HUES64 (cell line): Measurements from ENCODE around the gene KCNE5.
"Not testable (repeated sequence)": the region's sequence is repeated elsewhere in the genome, so short reads cannot be mapped to it uniquely, and the experiment has no call there.

Source experiments
- H3K27ac ChIP-seq: 2 replicates; pipeline ENCODE4 v1.7.0; 2013; ENCODE audit warnings: low read depth, low read length, inconsistent platforms
- H3K27me3 ChIP-seq: 2 replicates; pipeline ENCODE4 v1.6.1; 2013; ENCODE audit warnings: mild to moderate bottlenecking, low read length; ENCODE audit not compliant: insufficient read depth
- H3K36me3 ChIP-seq: 2 replicates; pipeline ENCODE4 v1.6.1; 2013; ENCODE audit warnings: mild to moderate bottlenecking, low read length; ENCODE audit not compliant: insufficient read depth
- H3K4me1 ChIP-seq: 2 replicates; pipeline ENCODE4 v1.6.1; 2013; ENCODE audit warnings: mild to moderate bottlenecking, low read length, moderate library complexity; ENCODE audit not compliant: insufficient read depth
- H3K4me3 ChIP-seq: 2 replicates; pipeline ENCODE4 v1.5.1; 2013; ENCODE audit warnings: mild to moderate bottlenecking, low read length, moderate library complexity
- H3K9ac ChIP-seq: 2 replicates; pipeline ENCODE4 v1.6.1; 2013; ENCODE audit warnings: mild to moderate bottlenecking, low read depth, low read length
- H3K9me3 ChIP-seq: 2 replicates; pipeline ENCODE4 v1.6.1; 2013; ENCODE audit warnings: low read depth, low read length; ENCODE audit not compliant: insufficient read depth
- WGBS: fragments of 150-250, 120-280 bp; methylation state at CpG from one replicate; pipeline ENCODE4 v1.1.7; 2013; ENCODE audit warnings: missing lambda C conversion rate; 5-methylcytosine and 5-hydroxymethylcytosine counted together

KCNE5 gene

DNA sequence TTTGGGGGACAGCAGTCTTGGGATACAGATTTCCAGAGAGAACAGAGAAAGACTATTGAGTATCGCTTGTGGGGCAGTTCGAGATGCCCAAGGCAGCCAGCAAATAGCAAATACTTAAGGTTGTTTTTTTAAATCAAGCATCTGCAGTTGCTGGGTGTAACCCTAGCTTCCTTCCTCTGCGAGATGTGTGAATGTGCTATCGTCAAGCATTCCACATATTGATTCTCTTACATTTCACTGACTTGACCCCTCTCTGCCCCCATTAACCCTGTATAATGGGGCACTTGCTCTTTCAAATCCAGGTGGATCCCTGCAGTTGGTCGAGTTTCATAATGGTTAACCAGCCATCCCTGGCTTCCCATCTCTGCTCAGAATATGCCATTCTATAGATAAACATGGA is 23.5 kb downstream of the KCNE5 start:
- Histone ChIP-seq H3K9ac (no peak overlapping the region), H3K4me1 (peaks cover 7% of the 10 kb centered on the region; the same call in 1 of the 2 replicates), H3K4me3 (no peak overlapping the region), H3K27me3 (peaks cover 2% of the 10 kb centered on the region), H3K36me3 (no peaks in the 10 kb centered on the region), H3K9me3 (no peaks in the 10 kb centered on the region), H3K27ac (no peak overlapping the region)
- WGBS, result 96% methylated on average over 5 of the region's 5 CpGs

DNA sequence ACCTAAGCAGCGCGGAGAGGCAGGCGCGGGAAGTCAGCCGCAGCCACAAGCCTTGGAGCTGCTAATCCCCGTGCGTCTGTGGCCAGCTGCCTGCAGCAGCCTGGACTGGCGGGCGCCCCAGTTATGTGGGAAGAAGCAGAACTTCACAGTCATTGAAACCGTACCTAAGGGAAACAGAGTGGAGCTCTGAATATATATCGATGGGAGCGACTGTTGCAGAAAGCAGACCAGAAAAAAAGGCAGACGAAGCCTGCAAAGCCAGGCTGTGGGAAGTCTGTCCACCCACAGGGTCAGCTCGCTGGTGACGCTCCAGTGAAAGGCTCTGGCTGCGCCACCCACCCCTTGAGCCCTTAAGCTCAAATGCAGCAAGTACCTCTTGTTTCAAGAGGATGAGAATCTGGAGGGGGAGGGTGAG is 24.7 kb downstream of the KCNE5 start:
- peaks cover 2% of the 10 kb centered on the region for H3K27me3 ChIP-seq
- H3K9me3 ChIP-seq, result no peaks in the 10 kb centered on the region
- no peaks in the 10 kb centered on the region for H3K36me3 ChIP-seq
- peak overlapping the region; percentile 29; the same call in 1 of the 2 replicates for H3K4me3 ChIP-seq
- no peak overlapping the region for H3K27ac ChIP-seq
- 67% methylated on average over 16 of the region's 16 CpGs for WGBS
- peaks cover 7% of the 10 kb centered on the region; the same call in 1 of the 2 replicates for H3K4me1 ChIP-seq
- no peak overlapping the region for H3K9ac ChIP-seq

DNA sequence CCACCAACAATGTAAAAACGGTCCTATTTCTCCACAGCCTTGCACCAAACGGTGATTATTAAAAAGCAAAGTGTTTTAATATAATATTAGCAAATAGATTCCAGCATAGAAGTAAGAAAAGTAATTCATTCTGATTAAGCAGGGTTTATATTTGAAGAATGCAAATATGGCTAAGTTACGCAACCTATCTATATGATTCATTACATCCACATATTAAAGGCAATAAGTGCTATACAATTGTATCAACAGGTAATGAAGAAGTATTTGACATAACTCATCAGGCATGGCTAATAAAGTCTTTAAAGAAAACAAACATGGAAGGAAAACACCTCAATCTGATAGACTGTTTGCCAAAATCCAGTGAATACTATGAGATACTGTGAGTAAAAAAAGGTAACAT is 29.0 kb downstream of the KCNE5 start:
- Histone ChIP-seq H3K27ac (no peak overlapping the region), H3K4me1 (peaks cover 7% of the 10 kb centered on the region; the same call in 1 of the 2 replicates), H3K9me3 (no peaks in the 10 kb centered on the region), H3K27me3 (peaks cover 2% of the 10 kb centered on the region), H3K4me3 (no peak overlapping the region), H3K9ac (no peak overlapping the region), H3K36me3 (no peaks in the 10 kb centered on the region)
- no CpG with 5 or more reads among the region's 3 CpGs for WGBS

DNA sequence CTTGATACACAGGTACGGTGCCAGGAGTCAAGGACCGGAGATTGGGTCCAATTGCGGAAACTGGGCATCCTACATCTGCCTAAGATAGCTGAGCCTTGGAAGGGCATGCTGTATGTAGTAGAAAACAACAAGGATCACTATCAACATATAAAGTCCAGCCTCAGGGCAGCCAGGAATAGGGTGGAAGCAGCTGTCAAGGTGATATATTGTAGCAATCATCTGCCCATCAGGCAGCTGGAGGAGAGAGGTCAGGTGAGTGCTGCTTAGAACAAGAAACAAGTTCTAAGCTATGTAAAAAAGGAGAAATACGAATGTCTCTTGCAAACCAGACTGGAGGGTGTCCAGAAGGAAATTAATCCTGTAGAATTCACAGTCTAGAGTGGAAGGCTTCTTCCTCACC is 34.8 kb downstream of the KCNE5 start:
- Histone ChIP-seq H3K9me3 (no peaks in the 10 kb centered on the region), H3K9ac (no peak overlapping the region), H3K27ac (no peak overlapping the region), H3K4me1 (no peaks in the 10 kb centered on the region), H3K4me3 (no peak overlapping the region), H3K36me3 (no peaks in the 10 kb centered on the region), H3K27me3 (no peaks in the 10 kb centered on the region)
- WGBS, result 92% methylated on average over 4 of the region's 4 CpGs

GRCh38 chrX:109585488-109585887 is 39.5 kb downstream of the KCNE5 start:
- Histone ChIP-seq H3K9me3 (no peaks in the 10 kb centered on the region), H3K27ac (no peak overlapping the region), H3K9ac (no peak overlapping the region), H3K4me1 (no peaks in the 10 kb centered on the region), H3K4me3 (no peak overlapping the region), H3K36me3 (no peaks in the 10 kb centered on the region), H3K27me3 (no peaks in the 10 kb centered on the region)
- WGBS, result 96% methylated on average over 7 of the region's 7 CpGs

DNA sequence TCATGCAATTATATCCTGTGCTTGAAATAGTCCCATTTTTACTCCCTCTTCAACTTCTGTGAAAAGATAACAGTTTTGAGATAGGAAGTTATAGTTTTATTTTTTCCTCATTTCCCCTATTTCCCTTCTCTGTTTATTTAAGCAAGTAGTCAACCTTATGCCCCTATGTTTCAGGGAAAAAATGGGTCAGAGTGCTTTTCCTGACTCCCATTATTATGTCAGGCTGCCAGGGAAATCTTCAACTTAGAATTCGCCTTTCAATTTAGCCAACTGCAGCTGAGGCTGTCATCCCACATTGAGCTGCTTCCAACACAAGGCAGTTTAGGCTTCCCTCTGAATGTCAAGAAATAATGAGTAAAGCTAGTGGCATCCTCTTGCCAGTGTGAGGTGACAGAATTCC is 46.1 kb downstream of the KCNE5 start:
- Histone ChIP-seq H3K36me3 (no peaks in the 10 kb centered on the region), H3K9ac (no peak overlapping the region), H3K9me3 (no peaks in the 10 kb centered on the region), H3K4me3 (no peak overlapping the region), H3K4me1 (no peaks in the 10 kb centered on the region), H3K27me3 (no peaks in the 10 kb centered on the region), H3K27ac (no peak overlapping the region)
- 80% methylated on average over 1 of the region's 1 CpG for WGBS

DNA sequence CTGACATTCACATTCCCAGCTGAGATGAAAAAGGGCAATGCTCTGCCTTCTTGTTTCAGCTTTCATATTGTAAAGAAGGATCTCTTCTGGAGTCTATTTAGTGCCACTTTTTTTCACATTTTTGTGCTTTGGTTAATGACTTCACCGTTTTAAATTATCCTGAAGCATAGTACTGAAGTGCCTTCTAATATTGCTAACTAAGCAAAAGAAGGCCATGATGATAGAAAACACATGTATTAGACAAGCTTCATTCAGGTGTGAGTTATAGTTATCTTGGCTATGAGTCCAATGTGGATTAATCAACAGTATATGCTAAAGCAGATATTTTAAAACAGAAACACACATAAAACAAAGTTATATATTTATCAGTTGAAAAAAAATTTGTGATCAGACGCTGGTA is 47.9 kb downstream of the KCNE5 start:
- H3K27ac ChIP-seq, result no peak overlapping the region
- WGBS, result 94% methylated on average over 2 of the region's 2 CpGs
- no peak overlapping the region for H3K9ac ChIP-seq
- H3K4me3 ChIP-seq, result no peak overlapping the region
- H3K9me3 ChIP-seq, result no peaks in the 10 kb centered on the region
- no peaks in the 10 kb centered on the region for H3K4me1 ChIP-seq
- H3K27me3 ChIP-seq, result no peaks in the 10 kb centered on the region
- H3K36me3 ChIP-seq, result no peaks in the 10 kb centered on the region

- H3K27ac ChIP-seq, H3K27me3 ChIP-seq, H3K9ac ChIP-seq, H3K36me3 ChIP-seq, H3K4me1 ChIP-seq, H3K4me3 ChIP-seq, H3K9me3 ChIP-seq: not testable (repeated sequence)
- 100% methylated on average over 1 of the region's 4 CpGs for WGBS
These were observed 48.9 kb downstream of the KCNE5 start for GRCh38 chrX:109576083-109576482.
